ENCODE measurements around the gene KAT6B. TPM values are rescaled to one million over a fixed set of nuclear protein-coding genes. Genes with fewer than 3 reads are reported as not detected.

The KAT6B gene
- total and polyA plus RNA-seq, 4 donors = 5.0 to 161 (median 21.0) TPM

- 17 to 28% methylated on average over 2 of the region's 2 CpGs for WGBS, 2 donors
- Histone ChIP-seq H3K9ac (ENCODE audit: insufficient read depth in 1 of 2, low read length in 2 of 2) (peak overlapping the region in 1 of 2 donors; percentile 30), H3K9me3 (ENCODE audit: control insufficient read depth in 4 of 4, insufficient read depth in 3 of 4, low read length in 3 of 4) (no peaks in the 10 kb centered on the region), H3K27ac (ENCODE audit: low read depth in 1 of 2, low read length in 1 of 2) (peak overlapping the region; percentile 3 to 56), H3K4me1 (ENCODE audit: control insufficient read depth in 5 of 5, insufficient read depth in 5 of 5, low read length in 5 of 5) (peaks cover 4 to 41% (median 21%) of the 10 kb centered on the region in 5 donors), H3K4me3 (no peak overlapping the region), H3K36me3 (ENCODE audit: control insufficient read depth in 4 of 4, insufficient read depth in 4 of 4, low read length in 4 of 4) (peaks cover 0 to 3% (median 0%) of the 10 kb centered on the region in 4 donors), H3K27me3 (ENCODE audit: control insufficient read depth in 3 of 3, insufficient read depth in 3 of 3, low read length in 2 of 3) (no peaks in the 10 kb centered on the region)
- DNase-seq = peak in 2 of 3 donors; percentile 24 to 59
- ATAC-seq (ENCODE audit: insufficient read depth, low FRiP score) = no peak
- TF ChIP-seq CTCF (IDR thresholded peaks at IDR 0.05; ENCODE audit: control extremely low read depth, extremely low read depth) = no peak
Measured at GRCh38 chr10:74855027-74855426, 28.6 kb downstream of the KAT6B start.

GRCh38 chr10:74855439-74855838 lies 29.0 kb downstream of the KAT6B start:
- Histone ChIP-seq H3K27me3 (ENCODE audit: control insufficient read depth in 3 of 3, insufficient read depth in 3 of 3, low read length in 2 of 3) (no peaks in the 10 kb centered on the region), H3K36me3 (ENCODE audit: control insufficient read depth in 4 of 4, insufficient read depth in 4 of 4, low read length in 4 of 4) (peaks cover 0 to 3% (median 0%) of the 10 kb centered on the region in 4 donors), H3K9me3 (ENCODE audit: control insufficient read depth in 4 of 4, insufficient read depth in 3 of 4, low read length in 3 of 4) (no peaks in the 10 kb centered on the region), H3K4me1 (ENCODE audit: control insufficient read depth in 5 of 5, insufficient read depth in 5 of 5, low read length in 5 of 5) (peaks cover 4 to 37% (median 21%) of the 10 kb centered on the region in 5 donors), H3K27ac (ENCODE audit: low read depth in 1 of 2, low read length in 1 of 2) (peak overlapping the region in 1 of 2 donors; percentile 56), H3K4me3 (no peak overlapping the region), H3K9ac (ENCODE audit: insufficient read depth in 1 of 2, low read length in 2 of 2) (no peak overlapping the region)
- ATAC-seq (ENCODE audit: insufficient read depth, low FRiP score) = no peak
- no peak for TF ChIP-seq CTCF (IDR thresholded peaks at IDR 0.05; ENCODE audit: control extremely low read depth, extremely low read depth)
- DNase-seq = no peak

- ATAC-seq (ENCODE audit: insufficient read depth, low FRiP score) (no peak), DNase-seq (no peak)
- no peaks in the 10 kb centered on the region for H3K9me3 ChIP-seq (ENCODE audit: control insufficient read depth in 4 of 4, insufficient read depth in 3 of 4, low read length in 3 of 4)
- no peak overlapping the region for H3K27ac ChIP-seq (ENCODE audit: low read depth in 1 of 2, low read length in 1 of 2)
- no peak overlapping the region for H3K4me3 ChIP-seq
- WGBS, 2 donors = 97% methylated on average over 3 of the region's 3 CpGs
- no peak overlapping the region for H3K9ac ChIP-seq (ENCODE audit: insufficient read depth in 1 of 2, low read length in 2 of 2)
- H3K27me3 ChIP-seq (ENCODE audit: control insufficient read depth in 3 of 3, insufficient read depth in 3 of 3, low read length in 2 of 3) = no peaks in the 10 kb centered on the region
- no peak for TF ChIP-seq CTCF (IDR thresholded peaks at IDR 0.05; ENCODE audit: control extremely low read depth, extremely low read depth)
- peaks cover 0 to 3% (median 0%) of the 10 kb centered on the region in 4 donors for H3K36me3 ChIP-seq (ENCODE audit: control insufficient read depth in 4 of 4, insufficient read depth in 4 of 4, low read length in 4 of 4)
- H3K4me1 ChIP-seq (ENCODE audit: control insufficient read depth in 5 of 5, insufficient read depth in 5 of 5, low read length in 5 of 5) = peaks cover 4 to 27% (median 18%) of the 10 kb centered on the region in 5 donors
Measured at GRCh38 chr10:74856940-74857339, 30.5 kb downstream of the KAT6B start.

GRCh38 chr10:74857586-74857985 lies 31.2 kb downstream of the KAT6B start:
- 94 to 100% methylated on average over 1 of the region's 1 CpG for WGBS, 2 donors
- no peak for TF ChIP-seq CTCF (IDR thresholded peaks at IDR 0.05; ENCODE audit: control extremely low read depth, extremely low read depth)
- peaks cover 4 to 20% (median 16%) of the 10 kb centered on the region in 5 donors for H3K4me1 ChIP-seq (ENCODE audit: control insufficient read depth in 5 of 5, insufficient read depth in 5 of 5, low read length in 5 of 5)
- no peak overlapping the region for H3K4me3 ChIP-seq
- ATAC-seq (ENCODE audit: insufficient read depth, low FRiP score) = no peak
- peaks cover 0 to 3% (median 0%) of the 10 kb centered on the region in 4 donors for H3K36me3 ChIP-seq (ENCODE audit: control insufficient read depth in 4 of 4, insufficient read depth in 4 of 4, low read length in 4 of 4)
- no peak overlapping the region for H3K27ac ChIP-seq (ENCODE audit: low read depth in 1 of 2, low read length in 1 of 2)
- no peak for DNase-seq
- H3K9me3 ChIP-seq (ENCODE audit: control insufficient read depth in 4 of 4, insufficient read depth in 3 of 4, low read length in 3 of 4) = no peaks in the 10 kb centered on the region
- H3K9ac ChIP-seq (ENCODE audit: insufficient read depth in 1 of 2, low read length in 2 of 2) = no peak overlapping the region
- no peaks in the 10 kb centered on the region for H3K27me3 ChIP-seq (ENCODE audit: control insufficient read depth in 3 of 3, insufficient read depth in 3 of 3, low read length in 2 of 3)

All from lung (tissue), 12 donors.